Activated T-cell treated with anti-CD3 and anti-CD28 coated beads, Interleukin-2, amount 50 U/mL, for 4 hours (primary cell): ENCODE results near the gene PHTF2. TPM values are rescaled to one million over a fixed set of nuclear protein-coding genes. Genes with fewer than 3 reads are reported as not detected.

ENCODE experiments used
- ATAC-seq, 2 donors: fragments of 200-7000 bp; cut with Tn5 transposase; one replicate each; pipeline ENCODE4 v1.10.0; 2021
- DNase-seq: peaks from one replicate; pipeline ENCODE4 v3.0.0-alpha.2; 2020
- H3K27me3 Mint-ChIP-seq: one replicate; pipeline ENCODE4 v1.8.0; 2021; ENCODE audit warnings: low read depth, mixed read lengths
- H3K36me3 Mint-ChIP-seq: one replicate; pipeline ENCODE4 v1.8.0; 2022; ENCODE audit warnings: mixed read lengths; ENCODE audit not compliant: insufficient read depth
- H3K4me1 Mint-ChIP-seq: one replicate; pipeline ENCODE4 v1.8.0; 2021; ENCODE audit warnings: low read depth, mixed read lengths
- H3K4me3 Mint-ChIP-seq: one replicate; pipeline ENCODE4 v1.8.0; 2021; ENCODE audit warnings: mild to moderate bottlenecking, moderate library complexity, mixed read lengths
- H3K9me3 Mint-ChIP-seq: one replicate; pipeline ENCODE4 v1.8.0; 2021; ENCODE audit warnings: mixed read lengths
- total RNA-seq, 3 donors: library from RNA; stranded (reverse); gene quantifications; one replicate each; pipeline ENCODE4 v1.2.1, GENCODE V29; 2021

The PHTF2 gene
- total RNA-seq, 3 donors from 2014 or later, result 22.3 to 27.1 (median 24.8) TPM

DNA sequence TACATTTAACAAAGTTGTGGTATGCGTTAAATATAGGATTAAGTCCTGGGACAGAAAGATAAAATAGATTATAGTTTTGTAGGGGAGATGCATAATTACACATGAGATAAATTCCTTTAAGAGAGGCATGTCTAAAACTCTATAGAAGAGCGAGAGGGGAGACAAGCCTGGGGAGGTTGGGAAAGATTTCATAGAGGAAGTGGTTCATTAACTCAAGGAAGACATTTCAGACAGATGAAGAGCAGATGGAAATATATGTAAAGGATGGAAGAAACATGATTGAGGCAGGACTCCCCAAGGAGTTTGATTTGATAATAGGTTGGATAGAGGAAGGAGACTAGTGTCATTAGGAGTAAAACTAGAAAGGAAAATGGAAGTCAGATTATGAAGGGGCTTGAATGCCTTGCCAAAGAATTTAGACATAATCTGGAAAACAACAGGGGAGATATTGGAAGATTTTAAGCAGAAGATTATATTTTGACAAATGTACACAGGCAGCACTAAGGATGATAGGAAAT is 96.1 kb downstream of the PHTF2 start:
- no peaks in the 10 kb centered on the region for H3K27me3 Mint-ChIP-seq
- H3K36me3 Mint-ChIP-seq, result peaks cover 6% of the 10 kb centered on the region
- ATAC-seq (no peak), DNase-seq (no peak)
- peaks cover 4% of the 10 kb centered on the region for H3K4me1 Mint-ChIP-seq
- no peaks in the 10 kb centered on the region for H3K9me3 Mint-ChIP-seq
- H3K4me3 Mint-ChIP-seq, result no peak overlapping the region

DNA sequence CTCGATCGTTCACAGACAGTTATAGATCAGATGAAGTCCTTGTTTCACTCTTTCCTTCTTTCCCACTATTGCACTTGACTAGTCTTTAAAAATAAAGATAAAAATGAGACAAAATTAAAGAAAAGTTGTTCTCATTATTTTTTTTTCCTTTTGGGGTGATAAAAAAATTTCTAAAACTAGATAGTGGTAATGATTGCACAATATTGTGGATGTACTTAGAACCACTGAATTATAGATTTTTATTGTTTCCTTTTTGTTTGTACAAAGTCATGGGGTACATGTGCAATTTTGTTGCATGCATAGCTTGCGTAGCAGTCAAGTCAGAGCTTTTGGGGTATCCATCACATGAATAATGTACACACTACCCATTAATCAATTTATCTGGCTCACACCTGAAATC is 97.3 kb downstream of the PHTF2 start:
- Mint-ChIP-seq H3K4me1 (peaks cover 3% of the 10 kb centered on the region), H3K27me3 (no peaks in the 10 kb centered on the region), H3K36me3 (no peaks in the 10 kb centered on the region), H3K9me3 (no peaks in the 10 kb centered on the region), H3K4me3 (no peak overlapping the region)
- DNase-seq (no peak), ATAC-seq (no peak)

DNA sequence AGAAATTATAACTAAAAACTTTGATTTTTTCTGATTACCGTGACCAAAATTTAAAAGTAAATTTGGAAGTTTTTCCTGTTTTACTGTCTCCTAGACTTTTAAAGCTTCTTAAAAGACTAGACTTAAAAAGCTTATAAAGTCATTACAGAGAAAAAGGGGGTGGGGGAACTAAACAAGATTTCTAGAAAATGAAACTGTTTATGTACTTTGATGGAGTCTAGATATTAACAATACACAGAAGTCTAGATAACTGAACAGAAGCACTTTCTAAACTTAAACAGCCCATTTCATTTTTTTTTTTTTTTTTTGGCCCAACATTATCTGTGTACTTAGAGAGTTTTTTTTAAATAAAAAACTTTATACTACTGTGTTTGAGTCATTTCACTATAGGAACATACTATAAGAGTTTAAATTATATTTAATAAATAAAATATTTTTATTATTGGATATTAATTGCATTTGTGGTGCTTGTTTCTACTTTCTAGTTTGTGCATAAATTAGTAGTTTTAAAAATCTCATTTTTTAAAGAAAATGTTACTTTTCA is 98.5 kb downstream of the PHTF2 start:
- DNase-seq, result no peak
- H3K4me3 Mint-ChIP-seq, result no peak overlapping the region
- H3K4me1 Mint-ChIP-seq, result peaks cover 3% of the 10 kb centered on the region
- H3K9me3 Mint-ChIP-seq, result no peaks in the 10 kb centered on the region
- H3K36me3 Mint-ChIP-seq, result no peaks in the 10 kb centered on the region
- no peak for ATAC-seq
- H3K27me3 Mint-ChIP-seq, result no peaks in the 10 kb centered on the region

DNA sequence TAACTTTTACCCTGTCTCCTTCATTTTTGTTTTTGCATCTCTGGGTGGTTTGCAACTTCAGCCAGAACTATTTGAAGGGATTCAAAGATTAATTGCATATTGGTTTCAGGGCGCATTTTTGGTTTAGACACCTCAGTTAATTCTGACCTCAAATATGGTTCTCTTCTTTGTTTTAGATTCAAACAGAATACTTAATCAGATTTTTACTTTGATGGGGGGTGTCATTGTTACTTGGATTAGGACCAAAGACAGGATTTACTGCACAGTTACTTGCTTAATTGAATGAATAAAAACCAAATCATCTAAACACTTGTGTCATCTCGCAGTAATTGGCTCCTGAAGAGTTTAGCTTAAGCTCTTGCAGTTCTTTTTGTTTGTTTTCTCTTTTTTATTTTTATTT is 100.9 kb downstream of the PHTF2 start:
- Mint-ChIP-seq H3K9me3 (no peaks in the 10 kb centered on the region), H3K4me1 (peaks cover 2% of the 10 kb centered on the region), H3K4me3 (no peak overlapping the region), H3K36me3 (no peaks in the 10 kb centered on the region), H3K27me3 (no peaks in the 10 kb centered on the region)
- ATAC-seq, result no peak
- no peak for DNase-seq

DNA sequence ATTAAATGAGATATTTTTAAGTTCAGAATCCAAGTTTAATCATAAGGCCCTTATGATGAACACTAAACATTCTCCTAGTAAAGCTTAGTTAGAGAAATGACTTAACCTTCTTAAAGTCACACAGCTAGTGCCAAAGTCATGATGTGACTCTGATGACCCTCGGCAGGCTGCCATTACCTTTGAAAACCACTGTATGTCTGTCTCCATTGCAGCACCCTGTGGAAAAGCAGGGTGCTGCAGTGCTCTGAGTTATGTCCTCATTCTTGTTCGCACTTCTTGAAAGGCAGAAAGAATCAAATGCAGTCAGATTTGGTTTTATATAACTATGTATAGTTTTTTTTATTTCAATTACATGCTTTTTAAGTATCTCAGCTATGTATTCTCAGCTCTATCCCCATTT is 105.0 kb downstream of the PHTF2 start:
- H3K36me3 Mint-ChIP-seq, result no peaks in the 10 kb centered on the region
- peak in 1 of 2 donors; percentile 40 for ATAC-seq
- no peak overlapping the region for H3K4me3 Mint-ChIP-seq
- no peaks in the 10 kb centered on the region for H3K27me3 Mint-ChIP-seq
- H3K9me3 Mint-ChIP-seq, result no peaks in the 10 kb centered on the region
- no peak for DNase-seq
- peaks cover 5% of the 10 kb centered on the region for H3K4me1 Mint-ChIP-seq

DNA sequence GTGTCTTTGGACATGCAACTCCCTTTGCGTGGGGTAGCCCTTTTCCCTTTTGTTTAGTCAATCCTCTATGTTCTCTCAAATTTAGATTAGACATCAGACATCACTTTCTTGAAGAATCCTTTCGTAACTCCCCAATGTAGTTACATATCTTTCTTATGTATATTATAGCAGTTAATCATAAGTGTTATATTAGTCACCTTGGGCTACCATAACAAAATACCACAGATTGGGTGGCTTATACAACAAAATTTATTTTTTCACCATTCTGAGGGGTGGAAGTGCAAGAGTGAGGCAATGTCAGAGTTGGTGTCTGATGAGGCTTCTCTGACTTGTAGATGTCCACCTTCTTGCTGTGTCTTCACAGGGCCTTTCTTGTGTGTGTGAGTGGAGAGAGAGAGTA is 105.7 kb downstream of the PHTF2 start:
- Mint-ChIP-seq H3K4me1 (peaks cover 5% of the 10 kb centered on the region), H3K9me3 (no peaks in the 10 kb centered on the region), H3K36me3 (no peaks in the 10 kb centered on the region), H3K4me3 (no peak overlapping the region), H3K27me3 (no peaks in the 10 kb centered on the region)
- ATAC-seq, result no peak
- DNase-seq, result no peak

DNA sequence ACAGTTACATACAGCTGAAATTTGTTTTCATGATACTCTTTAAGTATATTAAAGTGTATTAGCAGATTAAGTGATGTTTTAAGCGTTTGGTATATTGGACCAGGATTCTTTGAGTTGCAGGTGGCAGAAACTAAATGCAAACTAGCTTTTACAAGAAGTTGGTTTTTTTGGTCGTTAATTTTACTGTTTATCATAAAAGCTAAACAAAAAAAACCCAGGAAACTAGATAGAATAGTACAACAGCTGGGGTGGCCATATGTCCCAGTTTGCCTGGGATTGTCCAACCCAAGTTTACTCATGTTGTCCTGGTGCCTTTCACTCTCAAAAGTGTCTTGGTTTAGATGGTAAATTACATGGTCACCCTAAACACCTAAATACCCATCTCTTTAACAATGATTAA is 108.7 kb downstream of the PHTF2 start:
- peaks cover 8% of the 10 kb centered on the region for H3K36me3 Mint-ChIP-seq
- peaks cover 10% of the 10 kb centered on the region for H3K4me1 Mint-ChIP-seq
- no peak for ATAC-seq
- H3K4me3 Mint-ChIP-seq, result no peak overlapping the region
- no peak for DNase-seq
- H3K27me3 Mint-ChIP-seq, result no peaks in the 10 kb centered on the region
- H3K9me3 Mint-ChIP-seq, result no peaks in the 10 kb centered on the region

DNA sequence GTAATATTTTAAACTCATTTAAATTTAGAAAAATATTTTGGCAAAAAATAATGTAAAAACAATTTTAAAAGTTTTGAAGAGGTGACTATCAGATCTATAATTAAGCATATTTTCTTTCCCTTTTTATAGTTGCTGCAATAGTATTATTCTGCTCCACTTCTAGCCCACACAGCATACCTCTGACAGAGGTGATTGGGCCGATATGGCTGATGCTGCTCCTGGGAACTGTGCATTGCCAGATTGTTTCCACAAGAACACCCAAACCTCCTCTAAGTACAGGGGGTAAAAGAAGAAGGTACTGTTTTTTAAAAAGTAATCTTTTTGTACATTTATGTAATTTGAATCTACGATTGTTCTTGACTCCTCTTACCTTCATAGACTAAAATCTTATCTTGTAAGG is 110.1 kb downstream of the PHTF2 start:
- peaks cover 8% of the 10 kb centered on the region for H3K36me3 Mint-ChIP-seq
- peaks cover 7% of the 10 kb centered on the region for H3K4me1 Mint-ChIP-seq
- no peak for ATAC-seq

DNA sequence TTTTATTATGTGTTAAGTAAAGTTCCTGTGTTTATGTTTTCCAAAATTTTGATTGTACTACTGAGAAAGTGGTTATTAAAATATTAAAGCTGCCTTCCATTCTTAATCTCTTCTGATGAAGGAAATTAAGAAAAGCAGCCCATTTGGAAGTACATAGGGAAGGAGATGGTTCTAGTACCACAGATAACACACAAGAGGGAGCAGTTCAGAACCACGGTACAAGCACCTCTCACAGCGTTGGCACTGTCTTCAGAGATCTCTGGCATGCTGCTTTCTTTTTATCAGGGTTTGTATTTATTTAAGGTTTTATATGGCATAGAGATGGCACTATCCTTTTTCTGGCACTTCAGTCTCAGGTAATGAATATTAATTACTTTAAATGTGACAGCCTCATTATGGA is 111.6 kb downstream of the PHTF2 start:
- Mint-ChIP-seq H3K4me1 (peaks cover 10% of the 10 kb centered on the region), H3K27me3 (no peaks in the 10 kb centered on the region), H3K36me3 (peaks cover 10% of the 10 kb centered on the region), H3K4me3 (no peak overlapping the region), H3K9me3 (no peaks in the 10 kb centered on the region)
- ATAC-seq (no peak), DNase-seq (no peak)

More for the DNA sequence above, 110.1 kb downstream of the PHTF2 start:
- H3K4me3 Mint-ChIP-seq, result no peak overlapping the region
- DNase-seq, result no peak
- no peaks in the 10 kb centered on the region for H3K27me3 Mint-ChIP-seq
- H3K9me3 Mint-ChIP-seq, result no peaks in the 10 kb centered on the region

DNA sequence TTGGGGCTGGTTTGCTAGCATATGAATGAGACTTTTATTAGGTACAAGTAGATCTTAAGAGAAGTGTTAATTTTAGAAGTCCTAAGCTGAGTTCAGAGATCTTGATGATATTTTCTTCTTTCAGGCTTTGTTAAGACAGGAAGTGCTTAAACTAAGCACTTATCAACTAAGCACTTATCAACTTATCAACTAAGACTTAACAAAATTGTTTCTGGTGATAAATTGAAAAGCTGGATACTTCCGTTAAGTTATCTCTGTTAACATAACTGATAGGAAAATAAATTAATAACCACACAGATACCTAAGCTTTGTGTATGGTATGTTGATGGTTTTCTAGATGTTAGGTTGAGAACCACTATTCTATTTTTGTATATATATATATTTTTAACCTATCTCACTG is 113.7 kb downstream of the PHTF2 start:
- Mint-ChIP-seq H3K9me3 (no peaks in the 10 kb centered on the region), H3K36me3 (peaks cover 11% of the 10 kb centered on the region), H3K4me3 (no peak overlapping the region), H3K4me1 (peaks cover 10% of the 10 kb centered on the region), H3K27me3 (no peaks in the 10 kb centered on the region)
- no peak for DNase-seq
- ATAC-seq, result no peak

DNA sequence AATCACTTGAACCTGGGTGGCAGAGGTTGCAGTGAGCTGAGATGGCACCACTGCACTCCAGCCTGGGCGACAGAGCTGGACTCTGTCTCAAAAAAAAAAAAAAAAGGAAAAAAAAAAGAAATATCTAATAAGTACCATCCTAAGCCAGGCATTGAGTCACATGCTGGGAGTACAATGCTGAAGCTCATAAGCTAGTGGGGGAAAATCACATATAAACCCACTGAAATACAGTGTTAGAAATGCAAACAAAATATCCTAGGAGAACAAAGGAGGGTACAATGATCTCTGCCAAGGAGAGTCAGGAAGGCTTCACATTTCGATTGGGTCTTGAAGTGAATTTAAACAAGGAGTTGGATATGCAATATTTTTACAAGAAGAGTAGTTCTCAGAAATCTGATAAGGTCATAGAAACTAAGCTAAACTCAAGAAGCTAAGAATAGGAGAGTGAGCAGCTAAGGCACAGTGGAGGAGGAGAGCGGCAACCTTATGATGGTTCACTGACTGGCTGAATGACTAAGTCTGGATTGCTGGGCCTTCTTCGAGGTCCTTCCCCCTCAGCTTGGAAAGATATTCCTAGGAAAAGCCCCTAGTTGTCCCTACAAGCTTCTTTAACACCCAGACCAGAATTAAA is 115.5 kb downstream of the PHTF2 start:
- Mint-ChIP-seq H3K4me1 (peaks cover 8% of the 10 kb centered on the region), H3K27me3 (no peaks in the 10 kb centered on the region), H3K9me3 (no peaks in the 10 kb centered on the region), H3K4me3 (no peak overlapping the region), H3K36me3 (peaks cover 13% of the 10 kb centered on the region)
- DNase-seq (no peak), ATAC-seq (no peak)

DNA sequence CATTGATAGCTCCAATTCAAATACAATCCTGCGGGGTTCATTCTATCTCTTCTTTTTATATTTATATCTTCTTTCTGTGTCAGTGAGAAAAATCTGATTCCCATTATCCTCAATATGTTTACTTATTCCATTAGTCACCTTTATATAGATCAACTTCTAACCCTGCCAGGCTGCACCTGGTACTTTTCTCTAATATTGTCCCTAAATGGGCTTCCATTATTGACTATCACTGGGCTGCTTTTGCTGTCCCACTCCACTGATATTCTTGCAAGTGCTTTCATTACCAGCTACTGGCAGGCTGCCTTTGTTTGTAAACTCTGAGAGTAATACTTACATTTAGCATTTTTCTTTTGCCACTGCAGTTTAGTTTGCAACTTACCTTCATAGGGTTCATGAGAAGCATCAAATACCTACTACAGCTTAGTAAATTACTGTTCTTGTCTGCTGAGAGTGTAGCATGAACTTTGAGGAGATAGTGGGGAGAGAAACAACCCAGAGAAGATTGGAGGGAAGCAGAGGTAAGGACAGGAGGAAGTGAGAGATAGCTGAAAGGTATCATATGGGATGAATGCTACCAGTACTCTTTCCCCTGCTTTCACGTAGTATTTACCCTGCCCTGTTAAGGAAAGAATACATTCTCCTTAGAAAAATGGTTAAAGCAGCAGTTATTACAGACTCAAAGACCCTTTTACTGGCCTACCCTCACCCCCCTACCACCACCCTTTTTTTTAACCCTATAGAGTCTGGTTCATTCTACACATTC is 119.1 kb downstream of the PHTF2 start:
- ATAC-seq (no peak), DNase-seq (no peak)
- peaks cover 8% of the 10 kb centered on the region for H3K36me3 Mint-ChIP-seq
- H3K27me3 Mint-ChIP-seq, result no peaks in the 10 kb centered on the region
- peaks cover 3% of the 10 kb centered on the region for H3K4me1 Mint-ChIP-seq
- H3K4me3 Mint-ChIP-seq, result no peak overlapping the region
- no peaks in the 10 kb centered on the region for H3K9me3 Mint-ChIP-seq

DNA sequence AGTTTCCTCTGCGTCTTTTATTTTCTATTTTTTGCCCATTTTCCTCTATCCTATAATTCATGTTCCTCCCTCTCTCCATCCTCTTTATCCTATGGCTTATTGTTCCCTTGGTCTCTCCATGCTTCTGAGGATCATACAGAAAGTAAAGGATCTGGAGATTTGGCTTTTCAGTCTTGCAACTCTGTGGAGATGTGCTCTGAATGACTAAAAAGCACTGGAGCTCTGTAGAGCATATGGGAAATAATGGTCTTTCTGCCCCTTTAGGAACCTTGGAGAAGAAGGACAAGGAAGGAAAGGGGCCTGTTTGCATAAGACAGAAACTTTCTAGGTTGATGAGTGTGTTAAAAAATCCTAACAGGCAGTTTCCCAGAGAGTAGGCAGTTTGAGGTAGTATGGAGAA is 120.1 kb downstream of the PHTF2 start:
- ATAC-seq (no peak), DNase-seq (no peak)
- Mint-ChIP-seq H3K9me3 (no peaks in the 10 kb centered on the region), H3K4me3 (no peak overlapping the region), H3K4me1 (peaks cover 10% of the 10 kb centered on the region), H3K27me3 (no peaks in the 10 kb centered on the region), H3K36me3 (peaks cover 8% of the 10 kb centered on the region)

DNA sequence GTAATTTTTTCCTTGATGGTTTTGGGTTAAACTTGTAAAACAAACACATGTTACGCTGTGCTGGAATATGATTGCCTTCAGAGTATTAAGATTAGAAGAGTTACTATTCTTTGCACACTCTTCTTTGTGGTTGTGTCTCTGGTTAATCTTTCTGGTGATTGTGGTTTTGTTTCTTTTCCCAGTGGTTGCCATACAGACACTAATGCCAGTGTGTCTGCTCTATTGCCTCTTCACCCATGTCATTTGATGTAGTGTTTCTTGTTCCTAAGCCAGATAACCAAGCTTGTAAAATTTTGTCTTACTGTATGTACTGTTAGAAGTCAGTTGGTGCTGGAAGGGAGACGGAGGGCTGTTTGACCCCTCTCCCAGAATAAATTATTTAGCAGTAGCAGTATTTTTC is 124.8 kb downstream of the PHTF2 start:
- ATAC-seq, result no peak
- peaks cover 16% of the 10 kb centered on the region for H3K36me3 Mint-ChIP-seq

DNA sequence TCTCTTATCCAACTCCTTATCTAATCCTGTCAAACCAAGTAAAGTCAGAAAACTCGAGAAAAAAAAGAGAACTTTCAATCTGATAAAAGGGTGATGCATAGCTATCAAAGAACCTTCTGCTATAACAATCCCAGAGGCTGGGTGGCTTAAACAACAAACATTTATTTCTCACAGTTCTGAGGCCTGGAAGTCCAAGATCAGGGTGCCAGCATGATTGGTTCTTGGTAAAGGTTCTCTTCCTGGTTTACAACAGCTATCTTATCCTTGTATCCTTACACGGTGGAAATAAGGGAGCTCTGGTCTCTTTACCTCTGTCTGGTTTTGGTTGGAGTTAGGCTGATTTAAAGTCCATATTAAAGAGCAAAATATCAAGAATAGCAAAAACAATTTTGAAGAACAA is 131.9 kb downstream of the PHTF2 start:
- Mint-ChIP-seq H3K4me1 (peaks cover 9% of the 10 kb centered on the region), H3K27me3 (no peaks in the 10 kb centered on the region), H3K36me3 (peaks cover 25% of the 10 kb centered on the region), H3K4me3 (no peak overlapping the region), H3K9me3 (no peaks in the 10 kb centered on the region)
- DNase-seq (no peak), ATAC-seq (no peak)

More for the DNA sequence above, 124.8 kb downstream of the PHTF2 start:
- no peaks in the 10 kb centered on the region for H3K27me3 Mint-ChIP-seq
- no peaks in the 10 kb centered on the region for H3K9me3 Mint-ChIP-seq
- no peak for DNase-seq
- peaks cover 7% of the 10 kb centered on the region for H3K4me1 Mint-ChIP-seq
- H3K4me3 Mint-ChIP-seq, result no peak overlapping the region
